GM13977 (cell line): ENCODE data around the gene FSTL4.

ENCODE experiments used
- DNase-seq: peaks from one replicate; pipeline ENCODE4 v3.0.0; 2012; ENCODE audit warnings: low spot score
- CTCF ChIP-seq: IDR thresholded peaks from 2 replicates; pipeline ENCODE4 v1.5.1; 2012; ENCODE audit warnings: mild to moderate bottlenecking, control low read depth; ENCODE audit not compliant: insufficient read depth; ENCODE audit errors: extremely low read depth, missing control alignments
- in situ Hi-C: fragments of 300-500 bp; cut with MboI; formaldehyde crosslinking; loops from one replicate; pipeline ENCODE4 v1.12.0; 2022; ENCODE audit warnings: low sequenced_read_pairs, low pct_unique_long_range_greater_than_20kb, mixed read lengths, inconsistent platforms; ENCODE audit not compliant: unreplicated experiment

The FSTL4 gene

GRCh38 chr5:133520062-133520461, 92.3 kb downstream of the FSTL4 start:
- in situ Hi-C loops = no loop called here
- no peak for DNase-seq
- TF ChIP-seq CTCF = no peak

GRCh38 chr5:133519191-133519590, 93.2 kb downstream of the FSTL4 start:
- no peak for TF ChIP-seq CTCF
- in situ Hi-C loops = no loop called here
- no peak for DNase-seq

GRCh38 chr5:133514456-133514855, 97.9 kb downstream of the FSTL4 start:
- no peak for DNase-seq
- in situ Hi-C loops = no loop called here
- no peak for TF ChIP-seq CTCF

- TF ChIP-seq CTCF = no peak
- no peak for DNase-seq
- in situ Hi-C loops = no loop called here
Measured at GRCh38 chr5:133512896-133513295, 99.4 kb downstream of the FSTL4 start.

GRCh38 chr5:133511653-133512235, 100.6 kb downstream of the FSTL4 start:
- no peak for TF ChIP-seq CTCF
- DNase-seq = no peak
- in situ Hi-C loops = no loop called here

- no peak for TF ChIP-seq CTCF
- no peak for DNase-seq
- in situ Hi-C loops = no loop called here
Measured at GRCh38 chr5:133510634-133511262, 101.6 kb downstream of the FSTL4 start.
